Suppressor macrophage treated with lipopolysaccharide for 4 hours (primary cell): Measurements from ENCODE around the gene SLC39A5.
A peak's percentile ranks its signal among the peaks of the same experiment; 100 is the strongest.
"Not testable (repeated sequence)": the region's sequence is repeated elsewhere in the genome, so short reads cannot be mapped to it uniquely, and the experiment has no call there.

Source experiments
- DNase-seq: peaks from one replicate; pipeline ENCODE4 v3.0.0-alpha.2; 2020

Gene SLC39A5

GRCh38 chr12:56229916-56230431 is at the start of gene SLC39A5:
Gene SLC39A5, plus strand, starts transcription at chr12:56230051. Its CDS starts 1,224 bp downstream, at chr12:56231275.
- no peak for DNase-seq

- no peak for DNase-seq
These were observed 42.9 kb upstream of the SLC39A5 start for GRCh38 chr12:56186957-56187356.

- DNase-seq, result no peak
These were observed 41.6 kb upstream of the SLC39A5 start for GRCh38 chr12:56188131-56188777.

- no peak for DNase-seq
These were observed 41.1 kb upstream of the SLC39A5 start for GRCh38 chr12:56188778-56189098.

GRCh38 chr12:56189099-56189917 is 40.5 kb upstream of the SLC39A5 start, which contains the start of gene SMARCC2:
Gene SMARCC2, minus strand, starts transcription at chr12:56189483. Its CDS starts 22 bp downstream, at chr12:56189461.
- peak; percentile 95 for DNase-seq

- DNase-seq, result peak; percentile 88
These were observed 39.7 kb upstream of the SLC39A5 start for GRCh38 chr12:56189918-56190694.

GRCh38 chr12:56190695-56191155 is 39.1 kb upstream of the SLC39A5 start:
- no peak for DNase-seq

GRCh38 chr12:56192582-56192981 is 37.3 kb upstream of the SLC39A5 start:
- no peak for DNase-seq

- DNase-seq, result peak; percentile 96
These were observed 36.7 kb upstream of the SLC39A5 start for GRCh38 chr12:56193025-56193578.

- DNase-seq, result not testable (repeated sequence)
These were observed 32.9 kb upstream of the SLC39A5 start for GRCh38 chr12:56196818-56197550.

- DNase-seq, result no peak
These were observed 31.8 kb upstream of the SLC39A5 start for GRCh38 chr12:56197921-56198635.

GRCh38 chr12:56198836-56199235 is 31.0 kb upstream of the SLC39A5 start:
- no peak for DNase-seq

- DNase-seq, result no peak
These were observed 27.5 kb upstream of the SLC39A5 start for GRCh38 chr12:56202366-56202765.

- no peak for DNase-seq
These were observed 27.0 kb upstream of the SLC39A5 start for GRCh38 chr12:56202838-56203237.

- no peak for DNase-seq
These were observed 25.6 kb upstream of the SLC39A5 start for GRCh38 chr12:56204275-56204674.

GRCh38 chr12:56205445-56205844 is 24.4 kb upstream of the SLC39A5 start:
- no peak for DNase-seq

GRCh38 chr12:56206452-56207166 is 23.2 kb upstream of the SLC39A5 start:
- peak; percentile 60 for DNase-seq

GRCh38 chr12:56208006-56208405 is 21.8 kb upstream of the SLC39A5 start:
- no peak for DNase-seq

- DNase-seq, result no peak
These were observed 17.5 kb upstream of the SLC39A5 start for GRCh38 chr12:56212361-56212760.

- DNase-seq, result no peak
These were observed 16.0 kb upstream of the SLC39A5 start for GRCh38 chr12:56213878-56214277.

GRCh38 chr12:56216461-56216860 is 13.4 kb upstream of the SLC39A5 start:
- no peak for DNase-seq
